Aorta (tissue), 5 donors: Measurements from ENCODE around the gene RNFT2. TPM values are rescaled to one million over a fixed set of nuclear protein-coding genes. Genes with fewer than 3 reads are reported as not detected.

Experiments used
- ATAC-seq: fragments of 200-7000 bp; cut with Tn5 transposase; one replicate; pipeline ENCODE4 v1.9.1; 2022; ENCODE audit warnings: moderate library complexity; ENCODE audit not compliant: low FRiP score
- DNase-seq, 2 donors: peaks; one replicate each; pipeline ENCODE4 v3.0.0-alpha.2; 2020
- H3K27ac ChIP-seq, 2 donors: one replicate each; pipeline ENCODE4 v1.5.1; 2013; ENCODE audit warnings: low read length in 2 of 2, mild to moderate bottlenecking in 2 of 2, moderate library complexity in 2 of 2, control low read depth in 1 of 2, inconsistent platforms in 1 of 2, low read depth in 1 of 2
- H3K27me3 ChIP-seq, 2 donors: one replicate each; pipeline ENCODE4 v1.6.1; 2013; ENCODE audit warnings: control low read depth in 1 of 2, low read length in 1 of 2, mild to moderate bottlenecking in 1 of 2, moderate library complexity in 1 of 2; ENCODE audit not compliant: insufficient read depth in 2 of 2, control insufficient read depth in 1 of 2
- H3K36me3 ChIP-seq, 2 donors: one replicate each; pipeline ENCODE4 v1.6.1; 2013; ENCODE audit warnings: control low read depth in 1 of 2, low read length in 1 of 2, mild to moderate bottlenecking in 1 of 2; ENCODE audit not compliant: insufficient read depth in 2 of 2, control insufficient read depth in 1 of 2
- H3K4me1 ChIP-seq, 2 donors: one replicate each; pipeline ENCODE4 v1.6.1; 2013; ENCODE audit warnings: low read length in 2 of 2, control low read depth in 1 of 2, mild to moderate bottlenecking in 1 of 2, moderate library complexity in 1 of 2; ENCODE audit not compliant: insufficient read depth in 2 of 2, control insufficient read depth in 1 of 2
- H3K4me3 ChIP-seq, 2 donors: one replicate each; pipeline ENCODE4 v1.5.1; 2013; ENCODE audit warnings: low read length in 2 of 2, control low read depth in 1 of 2, mild to moderate bottlenecking in 1 of 2
- H3K9me3 ChIP-seq: one replicate; pipeline ENCODE4 v1.6.1; 2013; ENCODE audit warnings: mild to moderate bottlenecking, low read length; ENCODE audit not compliant: control insufficient read depth
- WGBS, 2 donors: extraction: QIAGEN DNeasy Blood & Tissue Kit; methylation state at CpG; one replicate each; pipeline ENCODE4 v1.1.7; 2013; 5-methylcytosine and 5-hydroxymethylcytosine counted together
- intact Hi-C, 2 donors: fragments of 100-400 bp; cut with DNase I; formaldehyde crosslinking; loops; one replicate each; pipeline versions ENCODE4 v1.14.2 to v1.15.0; 2022
- polyA plus RNA-seq, 2 donors: library from polyadenylated mRNA; stranded (reverse); fragments of 200-250 nt; gene quantifications; one replicate each; pipeline ENCODE4 v1.2.3, GENCODE V29; 2013
- total RNA-seq, 2 donors: library from RNA; stranded (reverse); fragmentation: NEBNext Ultra II Directional; extraction: Animal tissue kit (Norgen Biotek cat#: 25700); gene quantifications; one replicate each; pipeline ENCODE4 v1.2.1, GENCODE V29; 2021
- donor health status: healthy with polysubstance abuse.
- donor health status: Bipolar disorder and iron deficiency.
- donor health status: DM: no; HTN: no; CAD: no.
- donor health status: DM: no; HTN: no; CAD: no.
- donor health status: DM: yes; HTN: yes; CAD: no.

RNFT2 gene
- total and polyA plus RNA-seq, 4 donors, result 1.6 to 3.1 (median 2.4) TPM

DNA sequence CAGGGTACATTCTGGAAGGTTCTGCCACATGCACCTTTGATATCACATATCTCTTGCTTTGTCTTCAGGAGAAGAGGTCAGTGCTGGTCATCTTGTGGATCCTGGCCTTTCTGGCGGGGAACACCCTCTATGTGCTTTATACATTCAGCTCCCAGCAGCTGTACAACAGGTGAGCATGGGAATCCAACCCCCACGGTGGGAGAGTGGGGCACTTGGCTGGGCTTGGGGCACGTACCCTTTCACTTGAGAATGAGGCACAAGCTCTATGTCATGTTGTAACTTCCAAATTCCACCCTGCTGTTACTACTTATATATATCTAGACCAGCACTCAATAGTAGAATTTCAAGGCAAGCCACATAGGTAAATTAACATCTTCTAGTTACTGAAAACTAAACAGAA, 28.6 kb downstream of the RNFT2 start:
- Histone ChIP-seq H3K27me3 (no peaks in the 10 kb centered on the region), H3K27ac (no peak overlapping the region), H3K36me3 (no peaks in the 10 kb centered on the region), H3K9me3 (no peaks in the 10 kb centered on the region), H3K4me1 (no peaks in the 10 kb centered on the region), H3K4me3 (no peak overlapping the region)
- DNase-seq (peak in 1 of 2 donors; percentile 48), ATAC-seq (no peak)
- 93 to 95% methylated on average over 3 of the region's 3 CpGs for WGBS, 2 donors
- intact Hi-C loops, result no loop called here

GRCh38 chr12:116771651-116772050, 33.5 kb downstream of the RNFT2 start:
- intact Hi-C loops, result loop anchor here in 1 of 2 donors (10.0 kb wide), 1 partner anchor 113 kb away; the partner anchor contains the start of gene HRK
- 49 to 64% methylated on average over 8 of the region's 8 CpGs for WGBS, 2 donors
- Histone ChIP-seq H3K27ac (no peak overlapping the region), H3K9me3 (no peaks in the 10 kb centered on the region), H3K27me3 (no peaks in the 10 kb centered on the region), H3K4me1 (no peaks in the 10 kb centered on the region), H3K4me3 (no peak overlapping the region), H3K36me3 (no peaks in the 10 kb centered on the region)
- no peak for ATAC-seq
- peak in 1 of 2 donors; percentile 4 for DNase-seq

DNA sequence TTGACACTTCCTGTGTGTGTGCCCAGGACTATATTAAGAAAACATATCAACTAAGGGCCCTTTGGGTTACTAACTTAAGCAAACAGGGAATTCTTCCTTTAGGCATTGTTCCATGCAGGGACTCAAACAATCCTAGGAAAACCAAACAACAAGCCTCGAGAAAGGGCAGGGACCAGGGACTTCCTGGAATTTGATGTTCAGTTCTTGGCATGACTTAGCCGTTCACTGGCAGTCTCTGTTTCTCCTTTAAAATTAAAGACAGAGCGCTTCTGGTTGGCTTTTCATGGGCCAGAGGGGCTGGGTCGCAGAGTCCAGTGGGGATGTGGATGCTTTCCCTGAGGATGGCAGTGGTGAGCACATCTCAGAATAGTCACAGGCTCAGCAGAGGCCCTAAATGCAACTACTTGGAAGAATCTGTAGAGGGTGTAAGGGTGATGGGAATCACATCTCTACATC, 35.2 kb downstream of the RNFT2 start:
- Histone ChIP-seq H3K4me1 (no peaks in the 10 kb centered on the region), H3K27ac (no peak overlapping the region), H3K4me3 (no peak overlapping the region), H3K9me3 (no peaks in the 10 kb centered on the region), H3K36me3 (no peaks in the 10 kb centered on the region), H3K27me3 (no peaks in the 10 kb centered on the region)
- WGBS, 2 donors, result 69 to 79% methylated on average over 4 of the region's 4 CpGs
- DNase-seq (peak in 1 of 2 donors; percentile 33), ATAC-seq (no peak)
- intact Hi-C loops, result loop anchor here in 1 of 2 donors (10.0 kb wide), 1 partner anchor 111 kb away; the partner anchor contains the start of gene HRK

GRCh38 chr12:116774020-116774419, 35.9 kb downstream of the RNFT2 start:
- 72 to 86% methylated on average over 4 of the region's 4 CpGs for WGBS, 2 donors
- ATAC-seq (no peak), DNase-seq (no peak)
- Histone ChIP-seq H3K4me1 (no peaks in the 10 kb centered on the region), H3K27ac (no peak overlapping the region), H3K36me3 (no peaks in the 10 kb centered on the region), H3K27me3 (no peaks in the 10 kb centered on the region), H3K9me3 (no peaks in the 10 kb centered on the region), H3K4me3 (no peak overlapping the region)
- intact Hi-C loops, result loop anchor here in 1 of 2 donors (10.0 kb wide), 1 partner anchor 111 kb away; the partner anchor contains the start of gene HRK

GRCh38 chr12:116777245-116777644, 39.1 kb downstream of the RNFT2 start:
- H3K27me3 ChIP-seq, result no peaks in the 10 kb centered on the region
- H3K4me3 ChIP-seq, result no peak overlapping the region
- no peak for DNase-seq
- intact Hi-C loops, result loop anchor here in 1 of 2 donors (10.0 kb wide), 1 partner anchor 108 kb away; the partner anchor contains the start of gene HRK
- ATAC-seq, result no peak
- H3K9me3 ChIP-seq, result no peaks in the 10 kb centered on the region
- H3K4me1 ChIP-seq, result no peaks in the 10 kb centered on the region
- H3K36me3 ChIP-seq, result no peaks in the 10 kb centered on the region
- 94 to 98% methylated on average over 1 of the region's 1 CpG for WGBS, 2 donors
- H3K27ac ChIP-seq, result no peak overlapping the region

DNA sequence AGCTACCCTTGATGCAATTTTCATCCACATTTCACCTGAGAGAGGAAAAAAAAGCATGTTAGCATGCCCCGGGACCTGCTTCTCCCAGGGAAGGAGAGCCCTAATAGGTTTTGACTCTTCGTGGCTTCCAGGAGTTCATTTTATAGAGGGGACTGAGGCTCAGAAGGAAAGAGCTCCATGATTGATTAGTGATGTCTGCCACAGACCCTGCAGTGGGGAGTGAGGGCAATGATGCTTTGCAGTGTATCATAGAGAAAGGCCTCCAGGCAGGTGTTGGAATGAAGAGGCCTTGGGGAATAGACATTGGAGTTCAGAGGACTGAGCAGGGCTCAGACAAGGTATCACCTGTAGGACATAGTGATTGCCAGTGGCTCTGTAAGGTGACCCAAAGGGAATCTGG, 41.5 kb downstream of the RNFT2 start:
- Histone ChIP-seq H3K36me3 (no peaks in the 10 kb centered on the region), H3K9me3 (no peaks in the 10 kb centered on the region), H3K4me1 (no peaks in the 10 kb centered on the region), H3K4me3 (no peak overlapping the region), H3K27me3 (no peaks in the 10 kb centered on the region), H3K27ac (no peak overlapping the region)
- 94 to 98% methylated on average over 2 of the region's 2 CpGs for WGBS, 2 donors
- intact Hi-C loops, result loop anchor here in 1 of 2 donors (10.0 kb wide), 1 partner anchor 105 kb away; the partner anchor contains the start of gene HRK
- DNase-seq (no peak), ATAC-seq (no peak)

GRCh38 chr12:116780942-116781341, 42.8 kb downstream of the RNFT2 start:
- H3K27me3 ChIP-seq, result no peaks in the 10 kb centered on the region
- H3K4me1 ChIP-seq, result no peaks in the 10 kb centered on the region
- no peaks in the 10 kb centered on the region for H3K36me3 ChIP-seq
- intact Hi-C loops, result no loop called here
- no peaks in the 10 kb centered on the region for H3K9me3 ChIP-seq
- no peak overlapping the region for H3K4me3 ChIP-seq
- DNase-seq (no peak), ATAC-seq (no peak)
- WGBS, 2 donors, result 73 to 86% methylated on average over 4 of the region's 4 CpGs
- no peak overlapping the region for H3K27ac ChIP-seq

GRCh38 chr12:116783525-116784237, 45.6 kb downstream of the RNFT2 start:
- WGBS, 2 donors, result 89 to 90% methylated on average over 6 of the region's 6 CpGs
- no peaks in the 10 kb centered on the region for H3K9me3 ChIP-seq
- H3K4me3 ChIP-seq, result no peak overlapping the region
- intact Hi-C loops, result no loop called here
- H3K4me1 ChIP-seq, result no peaks in the 10 kb centered on the region
- ATAC-seq (no peak), DNase-seq (no peak)
- no peaks in the 10 kb centered on the region for H3K27me3 ChIP-seq
- H3K36me3 ChIP-seq, result no peaks in the 10 kb centered on the region
- no peak overlapping the region for H3K27ac ChIP-seq

DNA sequence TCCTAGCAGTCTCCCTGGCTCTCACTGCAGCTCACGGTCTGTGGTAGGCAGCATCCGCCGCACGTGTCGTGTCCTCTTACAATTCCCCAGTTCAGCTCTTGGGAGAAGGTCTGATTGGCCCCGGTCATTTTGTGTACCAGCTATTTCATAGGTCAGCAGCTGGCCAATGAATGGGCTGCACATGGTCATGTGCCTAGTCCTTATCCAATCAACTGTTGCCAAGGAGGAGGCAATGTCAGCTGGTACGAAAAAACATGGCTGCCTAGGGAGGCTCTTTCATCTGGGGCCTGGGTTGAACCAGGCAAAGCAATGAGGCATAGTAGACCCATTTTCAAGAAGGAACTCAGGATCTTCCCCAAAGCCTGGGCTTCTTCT, 46.1 kb downstream of the RNFT2 start:
- Histone ChIP-seq H3K4me3 (no peak overlapping the region), H3K9me3 (no peaks in the 10 kb centered on the region), H3K36me3 (no peaks in the 10 kb centered on the region), H3K4me1 (no peaks in the 10 kb centered on the region), H3K27ac (no peak overlapping the region), H3K27me3 (no peaks in the 10 kb centered on the region)
- DNase-seq, result no peak
- no peak for ATAC-seq
- whole genome bisulfite sequencing, 2 donors, result 91 to 95% methylated on average over 7 of the region's 7 CpGs
- intact Hi-C loops, result no loop called here
